Osteoblast (primary cell): Measurements from ENCODE around the gene SYTL5. TPM values are rescaled to one million over a fixed set of nuclear protein-coding genes. Genes with fewer than 3 reads are reported as not detected.

Experiments used
- DNase-seq: peaks from one replicate; pipeline ENCODE4 v3.0.0; 2011; ENCODE audit warnings: low spot score, mixed read lengths; ENCODE audit not compliant: insufficient read length; ENCODE audit errors: missing footprints
- H2AFZ ChIP-seq: 2 replicates; pipeline ENCODE4 v1.6.0; 2011; ENCODE audit warnings: mild to moderate bottlenecking, low read length
- H3K27ac ChIP-seq: 2 replicates; pipeline ENCODE4 v1.5.1; 2011; ENCODE audit warnings: mild to moderate bottlenecking, low read depth, low read length, moderate library complexity
- H3K27me3 ChIP-seq: 2 replicates; pipeline ENCODE4 v1.6.0; 2012; ENCODE audit warnings: mild to moderate bottlenecking, control low read depth, inconsistent platforms, low read length, moderate library complexity; ENCODE audit not compliant: insufficient read depth
- H3K36me3 ChIP-seq: 2 replicates; pipeline ENCODE4 v1.5.1; 2011; ENCODE audit warnings: mild to moderate bottlenecking, low read length, control low read depth, moderate library complexity; ENCODE audit not compliant: insufficient read depth
- H3K4me1 ChIP-seq: 2 replicates; pipeline ENCODE4 v1.5.1; 2011; ENCODE audit warnings: mild to moderate bottlenecking, low read length, control low read depth, moderate library complexity; ENCODE audit not compliant: insufficient read depth
- H3K4me2 ChIP-seq: 2 replicates; pipeline ENCODE4 v1.6.0; 2011; ENCODE audit warnings: mild to moderate bottlenecking, low read length; ENCODE audit not compliant: insufficient read depth
- H3K4me3 ChIP-seq: fragments of 200-600 bp; sonication (generic); 3 replicates; pipeline ENCODE4 v1.5.1; 2012; ENCODE audit warnings: mild to moderate bottlenecking, low read length, inconsistent platforms; ENCODE audit not compliant: insufficient read depth
- H3K79me2 ChIP-seq: 2 replicates; pipeline ENCODE4 v1.6.0; 2012; ENCODE audit warnings: mild to moderate bottlenecking, low read length, control low read depth, inconsistent platforms; ENCODE audit not compliant: insufficient read depth
- H3K9me3 ChIP-seq: 2 replicates; pipeline ENCODE4 v1.5.1; 2011; ENCODE audit warnings: low read depth, low read length, control low read depth
- H4K20me1 ChIP-seq: 2 replicates; pipeline ENCODE4 v1.6.0; 2012; ENCODE audit warnings: mild to moderate bottlenecking, low read length, control low read depth; ENCODE audit not compliant: insufficient read depth
- CTCF ChIP-seq: IDR thresholded peaks from 2 replicates; pipeline ENCODE4 v1.5.1; 2011; ENCODE audit warnings: mild to moderate bottlenecking, low read depth, low read length, moderate library complexity; ENCODE audit errors: extremely low read depth
- total RNA-seq: library from RNA; depleted of rRNA; stranded (reverse); fragments of >200 nt; gene quantifications from 2 replicates; pipeline ENCODE4 v1.2.3, GENCODE V29; 2012

The SYTL5 gene
- total RNA-seq, 1 donor = under 0.01 TPM

DNA sequence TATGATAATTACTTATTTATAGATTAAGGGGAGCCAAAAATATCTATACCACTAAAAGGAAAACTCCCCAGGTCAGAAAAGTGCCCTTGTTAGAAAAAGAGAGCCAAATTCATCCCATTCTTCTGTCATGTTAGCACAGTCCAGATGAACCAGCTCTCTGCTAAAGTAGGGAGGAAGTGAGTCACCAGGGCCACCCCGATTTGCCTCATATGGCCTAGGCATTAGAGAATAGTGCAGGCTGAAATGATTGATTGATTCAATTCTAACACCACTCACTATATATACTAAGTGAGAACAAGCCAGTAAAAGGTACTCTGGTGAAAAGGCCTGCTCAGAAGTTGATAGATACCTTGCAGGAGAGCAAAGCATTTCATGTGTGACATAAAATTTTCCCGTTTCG lies 119.8 kb downstream of the SYTL5 start:
- Histone ChIP-seq H4K20me1 (no peaks in the 10 kb centered on the region), H2AFZ (no peak overlapping the region), H3K79me2 (no peaks in the 10 kb centered on the region), H3K4me1 (no peaks in the 10 kb centered on the region), H3K4me2 (no peak overlapping the region), H3K27ac (no peak overlapping the region), H3K9me3 (no peaks in the 10 kb centered on the region), H3K4me3 (no peak overlapping the region), H3K27me3 (no peaks in the 10 kb centered on the region), H3K36me3 (no peaks in the 10 kb centered on the region)
- no peak for TF ChIP-seq CTCF
- DNase-seq = no peak

- no peak overlapping the region for H3K4me2 ChIP-seq
- no peaks in the 10 kb centered on the region for H3K36me3 ChIP-seq
- H4K20me1 ChIP-seq = no peaks in the 10 kb centered on the region
- no peak for TF ChIP-seq CTCF
- no peaks in the 10 kb centered on the region for H3K79me2 ChIP-seq
- H2AFZ ChIP-seq = no peak overlapping the region
- DNase-seq = no peak
- H3K4me1 ChIP-seq = no peaks in the 10 kb centered on the region
- no peak overlapping the region for H3K4me3 ChIP-seq
- no peaks in the 10 kb centered on the region for H3K9me3 ChIP-seq
- no peaks in the 10 kb centered on the region for H3K27me3 ChIP-seq
- H3K27ac ChIP-seq = no peak overlapping the region
Measured at GRCh38 chrX:38127961-38128360, 121.6 kb downstream of the SYTL5 start.

GRCh38 chrX:38129366-38129765 lies 123.0 kb downstream of the SYTL5 start:
- Histone ChIP-seq H3K4me1 (no peaks in the 10 kb centered on the region), H3K9me3 (no peaks in the 10 kb centered on the region), H3K4me3 (no peak overlapping the region), H4K20me1 (no peaks in the 10 kb centered on the region), H2AFZ (no peak overlapping the region), H3K27ac (no peak overlapping the region), H3K79me2 (no peaks in the 10 kb centered on the region), H3K36me3 (no peaks in the 10 kb centered on the region), H3K27me3 (no peaks in the 10 kb centered on the region), H3K4me2 (no peak overlapping the region)
- TF ChIP-seq CTCF = no peak
- DNase-seq = no peak

GRCh38 chrX:38138157-38138891 lies 132.0 kb downstream of the SYTL5 start:
- no peak for DNase-seq
- Histone ChIP-seq H3K9me3 (no peaks in the 10 kb centered on the region), H3K79me2 (no peaks in the 10 kb centered on the region), H2AFZ (no peak overlapping the region), H3K27ac (no peak overlapping the region), H3K4me2 (no peak overlapping the region), H4K20me1 (no peaks in the 10 kb centered on the region), H3K36me3 (no peaks in the 10 kb centered on the region), H3K27me3 (peaks cover 4% of the 10 kb centered on the region), H3K4me3 (no peak overlapping the region), H3K4me1 (no peaks in the 10 kb centered on the region)
- no peak for TF ChIP-seq CTCF
